Suppressor macrophage (primary cell): ENCODE results near the gene LAMA5.
A peak's percentile ranks its signal among the peaks of the same experiment; 100 is the strongest.

Experiments
- DNase-seq, 4 experiments: peaks; one replicate each; pipeline ENCODE4 v3.0.0-alpha.2; 2020 to 2022
- total RNA-seq, 17 experiments: gene quantifications; one replicate each; lab custom pipeline; 2026; ENCODE audit warnings: mixed read lengths in 6 of 17, inconsistent platforms in 3 of 17; lab: John Stamatoyannopoulos, UW

LAMA5 gene, protein sequence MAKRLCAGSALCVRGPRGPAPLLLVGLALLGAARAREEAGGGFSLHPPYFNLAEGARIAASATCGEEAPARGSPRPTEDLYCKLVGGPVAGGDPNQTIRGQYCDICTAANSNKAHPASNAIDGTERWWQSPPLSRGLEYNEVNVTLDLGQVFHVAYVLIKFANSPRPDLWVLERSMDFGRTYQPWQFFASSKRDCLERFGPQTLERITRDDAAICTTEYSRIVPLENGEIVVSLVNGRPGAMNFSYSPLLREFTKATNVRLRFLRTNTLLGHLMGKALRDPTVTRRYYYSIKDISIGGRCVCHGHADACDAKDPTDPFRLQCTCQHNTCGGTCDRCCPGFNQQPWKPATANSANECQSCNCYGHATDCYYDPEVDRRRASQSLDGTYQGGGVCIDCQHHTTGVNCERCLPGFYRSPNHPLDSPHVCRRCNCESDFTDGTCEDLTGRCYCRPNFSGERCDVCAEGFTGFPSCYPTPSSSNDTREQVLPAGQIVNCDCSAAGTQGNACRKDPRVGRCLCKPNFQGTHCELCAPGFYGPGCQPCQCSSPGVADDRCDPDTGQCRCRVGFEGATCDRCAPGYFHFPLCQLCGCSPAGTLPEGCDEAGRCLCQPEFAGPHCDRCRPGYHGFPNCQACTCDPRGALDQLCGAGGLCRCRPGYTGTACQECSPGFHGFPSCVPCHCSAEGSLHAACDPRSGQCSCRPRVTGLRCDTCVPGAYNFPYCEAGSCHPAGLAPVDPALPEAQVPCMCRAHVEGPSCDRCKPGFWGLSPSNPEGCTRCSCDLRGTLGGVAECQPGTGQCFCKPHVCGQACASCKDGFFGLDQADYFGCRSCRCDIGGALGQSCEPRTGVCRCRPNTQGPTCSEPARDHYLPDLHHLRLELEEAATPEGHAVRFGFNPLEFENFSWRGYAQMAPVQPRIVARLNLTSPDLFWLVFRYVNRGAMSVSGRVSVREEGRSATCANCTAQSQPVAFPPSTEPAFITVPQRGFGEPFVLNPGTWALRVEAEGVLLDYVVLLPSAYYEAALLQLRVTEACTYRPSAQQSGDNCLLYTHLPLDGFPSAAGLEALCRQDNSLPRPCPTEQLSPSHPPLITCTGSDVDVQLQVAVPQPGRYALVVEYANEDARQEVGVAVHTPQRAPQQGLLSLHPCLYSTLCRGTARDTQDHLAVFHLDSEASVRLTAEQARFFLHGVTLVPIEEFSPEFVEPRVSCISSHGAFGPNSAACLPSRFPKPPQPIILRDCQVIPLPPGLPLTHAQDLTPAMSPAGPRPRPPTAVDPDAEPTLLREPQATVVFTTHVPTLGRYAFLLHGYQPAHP (N-terminal part only)
- 0.20 to 9.5 (median 0.96) reads per million in 17 experiments for total RNA-seq

DNA sequence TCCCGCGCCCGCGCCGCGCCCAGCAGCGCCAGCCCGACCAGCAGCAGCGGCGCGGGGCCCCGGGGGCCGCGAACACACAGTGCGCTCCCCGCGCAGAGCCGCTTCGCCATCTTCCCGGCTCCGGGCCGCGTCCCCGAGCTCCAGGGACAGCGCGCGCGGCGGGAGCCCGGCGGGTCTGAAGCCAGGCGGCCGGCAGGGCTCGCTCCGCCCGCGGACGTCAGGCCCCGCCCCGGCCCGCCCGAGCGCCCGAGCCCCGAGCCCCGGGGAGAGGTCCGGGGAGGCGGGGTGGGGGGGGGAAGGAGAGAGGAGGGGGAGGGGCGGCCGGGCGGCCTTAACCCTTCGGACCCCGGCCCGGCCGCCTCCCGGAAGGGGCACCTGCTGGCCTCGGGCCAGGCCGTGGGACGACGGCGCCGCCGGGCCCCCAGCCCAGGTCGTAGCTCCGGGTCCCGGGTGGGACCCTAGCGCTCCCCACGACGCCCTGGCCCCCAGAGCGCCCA, at the start of gene LAMA5:
LAMA5 (minus strand) TSS at position 177 of the 497 bp plus-strand sequence; CDS start at position 110, 67 bp downstream.
- peak; percentile 41 to 80 (median 56) for DNase-seq

DNA sequence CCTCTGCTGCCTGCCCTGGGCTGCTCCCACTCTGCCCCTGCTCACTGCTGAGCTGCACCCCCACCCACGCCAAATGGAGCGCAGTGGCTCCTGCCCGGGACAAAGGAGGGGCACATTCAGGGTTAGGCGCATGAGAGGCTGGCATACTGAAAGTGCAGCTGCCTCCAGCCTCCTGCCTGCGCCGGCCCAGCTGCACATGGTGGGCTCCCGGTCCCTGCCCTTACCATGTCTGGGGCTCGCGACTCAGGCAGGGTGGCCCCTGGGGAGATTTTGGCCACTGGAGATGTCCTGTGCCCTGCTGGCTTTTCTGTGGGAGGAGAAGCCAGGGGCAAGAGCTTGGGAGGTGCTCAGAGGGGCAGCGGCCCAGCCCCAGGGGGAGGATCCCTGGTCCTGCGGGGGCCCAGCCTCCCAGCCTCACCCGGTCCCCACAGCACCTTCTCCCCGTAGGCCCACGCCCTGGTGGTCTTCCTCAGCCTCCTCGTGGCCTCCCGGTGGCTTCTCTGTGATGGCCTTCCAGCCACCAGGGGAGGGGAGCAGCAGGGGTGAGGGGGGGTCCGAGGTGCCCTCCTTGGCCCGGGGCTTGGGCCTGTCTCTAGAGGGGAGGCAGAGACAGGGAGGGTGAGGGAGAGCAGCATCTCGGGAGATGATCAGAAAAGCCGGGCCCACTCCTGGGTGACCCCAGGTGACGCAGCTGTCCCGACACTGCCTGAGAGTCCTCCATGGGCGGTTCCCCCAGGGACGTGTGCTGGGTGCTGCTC, 48.4 kb upstream of the LAMA5 start:
- no peak for DNase-seq

DNA sequence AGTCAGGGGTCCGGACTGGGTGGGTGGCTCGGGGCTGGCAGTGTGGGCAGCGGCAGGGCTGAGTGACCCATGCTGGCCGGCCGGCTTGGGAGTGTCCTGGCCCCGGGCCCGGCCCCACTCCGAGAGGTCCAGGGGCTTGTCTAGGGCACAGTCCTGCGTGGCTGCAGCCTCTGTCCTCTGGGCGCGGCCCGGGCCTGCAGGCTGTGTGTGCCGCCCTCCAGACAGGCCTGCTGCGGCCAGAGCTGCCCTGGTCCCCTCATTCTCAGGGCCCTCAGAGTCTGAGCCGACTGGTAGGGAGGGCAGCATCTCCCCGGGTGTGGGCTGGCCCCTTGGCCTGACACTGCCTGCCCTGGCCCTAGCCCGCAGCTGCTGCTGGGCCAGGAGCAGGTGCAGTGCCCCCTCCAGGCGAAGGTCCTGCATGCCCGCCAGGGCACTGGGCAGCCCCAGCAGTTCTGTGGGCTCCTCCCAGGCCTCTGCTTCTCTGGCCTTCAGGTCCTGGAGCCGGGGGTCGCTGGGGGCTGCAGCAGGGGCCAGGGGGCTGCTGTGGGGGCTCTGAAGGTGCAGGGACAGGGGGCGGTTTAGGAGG, 46.9 kb upstream of the LAMA5 start:
- peak in 1 of 4 experiments; percentile 10 for DNase-seq

DNA sequence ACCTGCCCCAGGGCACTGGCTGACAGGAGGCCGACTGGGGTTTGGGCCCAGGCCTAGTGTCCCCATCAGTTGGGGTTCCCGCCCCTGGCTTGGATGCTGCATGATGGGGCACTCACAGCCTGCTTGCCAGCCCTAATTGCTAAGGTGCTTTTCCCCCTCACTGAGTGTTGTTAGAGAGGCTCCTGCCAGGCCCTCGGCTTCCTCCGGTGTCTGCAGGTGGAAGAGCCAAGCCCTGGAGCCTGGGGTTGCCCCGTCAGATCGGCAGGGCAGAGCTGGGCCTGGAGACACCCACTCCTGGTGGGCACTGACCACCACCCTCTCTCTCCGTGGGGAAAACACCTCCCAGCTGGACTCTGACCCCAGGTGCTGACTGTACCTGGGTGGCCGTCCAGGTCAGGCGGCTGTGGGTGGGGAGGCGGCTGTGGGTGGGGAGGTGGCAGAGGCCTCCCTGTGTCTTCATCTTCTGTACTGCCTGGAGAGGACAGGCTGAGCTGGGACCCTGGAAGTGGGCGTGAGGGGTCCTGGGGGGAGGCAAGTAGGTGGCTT, 46.0 kb upstream of the LAMA5 start:
- no peak for DNase-seq

DNA sequence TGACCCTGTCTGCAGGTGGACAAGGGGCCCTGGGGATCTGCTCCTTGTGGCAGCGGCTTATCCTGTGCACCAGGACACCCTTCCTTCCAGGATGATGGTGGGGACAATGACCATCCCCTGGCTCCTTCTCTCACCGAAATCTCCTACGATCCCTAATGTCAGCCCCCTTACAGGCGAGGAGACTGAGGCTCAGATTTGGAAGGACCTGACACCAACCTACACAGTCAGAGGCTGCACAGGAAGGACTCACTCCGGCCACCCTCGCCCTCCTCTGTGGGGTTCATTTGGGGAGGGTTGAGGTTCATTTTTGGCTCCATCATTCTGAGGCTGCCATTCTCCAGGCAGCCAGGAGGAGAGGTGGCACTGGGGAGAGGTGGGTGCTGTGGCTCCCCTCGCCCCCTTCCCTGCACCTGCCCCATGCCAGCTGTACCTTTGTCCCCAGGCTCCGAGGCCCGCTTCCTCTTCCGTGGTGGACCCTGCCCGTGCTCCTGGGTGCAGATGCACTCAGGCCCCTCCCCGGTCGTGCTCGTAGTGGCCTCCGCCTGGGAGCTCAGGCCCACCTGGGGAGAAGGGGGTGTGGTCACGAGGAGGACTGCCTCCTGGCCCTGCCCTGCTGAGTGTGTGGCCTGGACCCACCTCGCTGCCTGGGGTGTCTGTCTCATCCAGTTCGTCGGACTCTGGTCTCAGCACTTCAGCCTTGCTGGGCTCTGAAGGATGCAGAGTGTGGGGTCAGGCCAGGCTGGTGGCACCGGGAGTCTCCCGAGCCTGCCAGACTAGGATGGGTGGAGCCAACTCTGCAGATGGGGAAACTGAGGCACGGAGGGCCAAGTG, 45.3 kb upstream of the LAMA5 start:
- no peak for DNase-seq

DNA sequence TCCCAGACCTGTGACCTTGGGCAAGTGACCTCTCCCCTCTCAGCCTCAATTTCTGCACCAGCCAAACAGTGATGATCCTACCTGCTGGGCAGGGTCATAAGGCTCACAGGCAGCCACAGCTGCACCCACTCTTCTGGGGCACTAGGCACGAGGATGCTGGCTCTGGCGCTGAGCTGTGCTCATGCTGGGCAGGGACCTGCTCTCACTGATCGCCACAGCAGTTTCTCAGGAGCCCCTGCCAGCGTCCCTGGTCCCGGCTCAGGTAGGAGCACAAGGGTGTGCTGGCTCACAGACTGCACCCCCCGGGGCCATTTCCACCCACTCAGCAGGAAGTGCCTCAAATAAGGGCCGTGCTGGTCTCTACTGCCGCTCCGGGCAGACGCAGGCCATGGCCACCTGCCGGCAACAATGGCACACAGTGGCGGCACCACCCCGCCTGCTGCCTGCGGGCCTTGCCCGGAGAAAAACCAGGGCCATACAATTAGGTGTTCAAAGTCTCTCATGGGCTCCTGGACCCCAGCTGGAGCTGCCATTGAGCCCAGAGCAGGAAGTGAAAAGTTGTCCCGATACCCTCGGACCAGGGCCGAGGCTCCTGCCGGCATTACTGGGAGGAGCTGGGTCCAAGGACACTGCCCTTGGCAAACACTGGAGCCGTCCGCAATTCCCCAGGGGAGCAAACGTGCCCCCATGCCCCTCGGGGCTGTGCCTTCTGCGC, 44.5 kb upstream of the LAMA5 start:
- no peak for DNase-seq

DNA sequence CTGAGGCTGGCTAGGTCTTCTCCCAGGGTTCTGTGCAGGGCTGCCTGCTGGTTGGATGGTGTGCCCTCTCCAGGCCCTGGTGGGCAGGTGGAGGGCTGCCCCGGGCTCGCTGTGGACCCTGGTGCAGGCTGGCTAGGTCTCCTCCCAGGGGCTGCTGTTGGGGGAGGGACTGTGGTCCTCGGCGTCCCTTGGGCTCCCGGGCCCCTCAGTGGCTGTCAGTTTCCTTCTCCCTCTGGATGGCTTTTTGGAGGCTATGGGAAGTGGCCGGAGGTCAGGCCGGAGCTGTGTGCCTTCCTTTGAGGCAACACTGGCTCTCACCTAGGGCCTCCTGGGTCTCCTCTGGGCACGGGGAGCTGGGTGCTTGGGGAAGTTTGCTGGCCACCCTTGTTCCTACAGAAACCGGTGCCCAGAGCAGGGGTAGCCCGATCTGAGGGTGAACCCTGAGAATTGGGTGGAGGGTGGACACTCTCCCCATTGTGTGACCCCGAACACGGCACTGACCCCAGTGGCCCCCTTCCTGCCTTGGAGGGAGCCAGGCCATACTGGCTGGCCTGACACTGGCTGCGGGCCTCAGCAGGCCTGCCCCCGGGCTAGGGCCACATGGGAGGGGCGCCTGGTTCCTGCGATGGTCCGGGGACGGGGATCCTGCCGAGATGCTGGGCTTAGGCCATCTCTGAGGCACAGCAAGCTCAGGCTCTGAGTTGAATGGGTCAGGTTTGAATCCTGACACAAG, 43.8 kb upstream of the LAMA5 start:
- DNase-seq = no peak

DNA sequence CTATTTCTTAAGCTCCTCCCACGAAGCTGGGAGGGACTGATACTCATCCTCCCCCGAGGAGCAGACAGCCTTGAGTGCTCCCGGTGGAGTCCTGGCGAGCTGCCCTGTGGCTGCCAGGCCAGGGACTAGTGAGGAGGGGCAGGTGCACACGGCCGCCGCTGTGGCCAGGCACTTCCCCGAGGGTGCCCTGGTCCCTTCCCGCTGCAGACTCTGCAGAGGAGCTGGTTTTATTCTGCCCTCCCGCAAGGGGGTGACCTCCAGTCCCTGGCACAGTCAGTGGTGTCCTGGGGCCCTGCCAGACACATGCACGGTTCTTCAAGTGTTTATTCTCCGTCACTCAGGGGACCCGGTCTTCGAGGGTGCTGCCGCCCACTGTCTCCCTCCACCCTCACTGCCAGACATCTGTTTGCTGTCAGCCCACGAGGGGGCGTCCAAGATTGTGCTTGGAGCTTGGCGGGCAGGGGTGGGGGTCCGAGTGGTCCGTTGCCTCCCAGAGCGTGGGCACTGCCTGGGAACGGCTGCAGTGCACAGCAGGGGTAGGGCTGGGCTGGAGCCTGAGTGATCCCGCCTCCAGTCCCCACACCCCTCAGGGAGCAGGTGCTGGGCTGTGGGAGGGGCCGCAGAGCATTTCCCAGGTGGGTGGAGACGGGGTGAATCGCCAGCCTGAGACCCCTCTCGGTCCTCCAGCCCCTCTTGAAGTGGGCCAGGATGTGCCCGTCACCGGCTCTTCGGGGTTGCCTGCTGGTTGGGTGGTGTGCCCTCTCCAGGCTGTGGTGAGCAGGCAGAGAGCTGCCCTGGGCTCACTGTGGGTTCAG, 43.0 kb upstream of the LAMA5 start:
- DNase-seq = peak; percentile 15 to 55 (median 36)

DNA sequence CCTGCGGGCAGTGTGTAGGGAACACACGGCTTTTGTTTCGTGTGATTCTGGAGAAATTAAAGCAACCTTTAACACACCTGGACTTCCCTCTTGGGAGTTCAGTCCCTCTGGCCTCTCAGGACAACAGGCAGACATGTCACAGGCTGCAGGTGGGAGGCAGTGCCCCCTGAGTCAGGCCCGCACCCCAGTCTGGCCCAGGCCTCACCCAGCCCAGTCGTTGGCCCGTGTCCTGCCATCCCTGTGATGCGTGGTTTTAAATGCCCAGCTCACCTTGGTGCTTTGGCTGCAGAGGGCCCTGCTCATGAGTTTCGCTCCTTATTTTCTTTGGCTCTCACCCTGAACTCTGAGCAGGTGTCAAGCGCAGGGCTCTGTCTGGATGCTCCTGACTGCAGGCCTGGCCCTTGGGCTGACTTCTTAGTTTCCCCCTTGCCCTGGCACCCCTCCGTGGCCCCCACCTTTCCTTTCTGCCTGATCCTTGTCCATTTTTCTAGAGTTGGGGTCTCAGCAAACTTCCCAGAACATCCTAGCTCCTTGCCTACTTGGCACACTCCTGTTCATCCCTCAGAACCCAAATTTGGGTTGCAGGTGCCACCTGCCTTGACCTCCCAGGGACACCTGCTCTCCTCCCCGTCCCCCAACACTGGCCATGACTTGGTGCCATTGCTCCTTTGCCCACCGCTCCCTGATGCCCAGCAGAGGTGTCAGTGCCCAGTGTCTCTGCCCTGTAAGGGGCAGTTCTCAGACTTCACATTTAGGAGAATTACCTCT, 42.2 kb upstream of the LAMA5 start:
- no peak for DNase-seq

DNA sequence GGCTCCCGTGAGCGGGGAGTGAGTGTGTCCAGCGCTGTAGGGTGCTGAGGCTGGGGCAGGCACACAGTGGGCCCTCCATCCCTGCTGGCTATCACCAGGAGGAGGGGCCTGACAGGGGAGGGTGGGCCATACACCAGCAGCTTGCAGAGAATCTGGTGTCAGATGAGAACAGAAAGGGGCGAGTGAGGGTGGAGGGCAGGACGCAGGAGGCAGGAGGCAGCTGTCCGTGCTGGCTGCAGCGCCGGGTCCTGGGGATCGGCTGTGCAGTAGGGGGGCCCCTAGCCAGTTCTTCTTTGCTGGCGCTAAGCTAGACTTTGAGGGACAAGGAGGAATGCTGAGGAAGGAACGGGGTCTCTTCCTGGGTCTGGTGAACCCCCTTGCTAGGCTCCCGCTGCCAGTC, 41.5 kb upstream of the LAMA5 start:
- no peak for DNase-seq

DNA sequence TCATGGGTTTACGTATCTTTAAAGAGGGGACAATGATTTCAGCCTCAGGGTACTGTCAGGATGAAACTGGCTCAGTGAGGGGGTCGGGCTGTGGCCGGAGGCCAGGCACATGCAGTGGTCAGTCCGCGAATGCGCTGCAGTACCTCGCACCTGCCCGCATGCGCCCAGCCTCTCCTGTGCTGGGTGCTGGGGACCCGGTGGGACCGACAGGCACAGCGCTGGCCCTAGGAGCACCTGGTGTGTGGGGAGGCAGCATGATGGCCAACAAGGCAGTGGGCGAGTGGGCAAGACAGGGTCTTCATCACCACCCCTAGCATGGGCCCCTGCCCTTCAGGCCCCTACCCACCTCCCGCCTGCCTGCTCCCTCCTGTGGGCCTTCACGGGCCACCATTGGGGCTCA, 40.9 kb upstream of the LAMA5 start:
- DNase-seq = no peak

DNA sequence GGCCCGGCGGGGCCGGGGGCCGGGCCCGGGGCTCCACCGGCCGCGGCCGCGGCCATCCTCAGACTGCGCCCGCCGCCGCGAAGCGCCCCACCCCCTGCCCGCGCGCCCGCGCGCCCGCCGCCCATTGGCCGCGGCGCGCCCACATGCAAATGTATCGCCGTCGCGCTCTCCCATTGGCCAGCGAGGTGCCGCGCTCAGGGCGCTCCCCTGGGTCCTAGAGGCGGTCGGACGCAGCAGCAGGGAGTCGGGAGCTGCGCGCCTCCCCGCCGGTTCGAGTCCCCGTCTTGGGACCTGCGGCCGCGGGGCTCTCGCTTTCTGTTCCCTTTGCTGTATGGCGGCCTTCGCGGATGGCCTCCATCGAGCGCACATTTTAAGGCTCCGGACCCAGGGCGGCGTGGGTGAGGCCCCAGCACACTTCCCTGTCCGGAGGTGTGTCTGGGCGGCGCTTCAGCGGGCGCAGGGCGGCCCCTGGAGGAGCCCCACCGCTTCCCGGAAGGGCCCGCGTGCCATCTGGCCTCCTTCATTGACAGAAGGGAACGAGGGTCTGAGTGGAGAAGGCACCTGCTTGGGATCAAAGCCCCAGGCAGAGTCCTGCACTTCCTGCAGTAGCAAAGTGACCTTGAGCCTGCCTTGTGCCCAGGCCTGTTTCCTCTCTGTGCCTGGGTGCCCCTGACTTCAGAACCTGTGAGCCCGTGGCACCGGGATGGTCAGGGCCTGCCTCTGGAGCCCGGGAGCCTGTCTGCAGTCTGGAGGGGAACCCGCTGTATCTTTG, 40.3 kb upstream of the LAMA5 start, which contains the start of gene CABLES2:
CABLES2 (minus strand) TSS at position 65 of the 772 bp plus-strand sequence; CDS start at position 56, 9 bp downstream.
- peak; percentile 95 to 98 (median 96) for DNase-seq

DNA sequence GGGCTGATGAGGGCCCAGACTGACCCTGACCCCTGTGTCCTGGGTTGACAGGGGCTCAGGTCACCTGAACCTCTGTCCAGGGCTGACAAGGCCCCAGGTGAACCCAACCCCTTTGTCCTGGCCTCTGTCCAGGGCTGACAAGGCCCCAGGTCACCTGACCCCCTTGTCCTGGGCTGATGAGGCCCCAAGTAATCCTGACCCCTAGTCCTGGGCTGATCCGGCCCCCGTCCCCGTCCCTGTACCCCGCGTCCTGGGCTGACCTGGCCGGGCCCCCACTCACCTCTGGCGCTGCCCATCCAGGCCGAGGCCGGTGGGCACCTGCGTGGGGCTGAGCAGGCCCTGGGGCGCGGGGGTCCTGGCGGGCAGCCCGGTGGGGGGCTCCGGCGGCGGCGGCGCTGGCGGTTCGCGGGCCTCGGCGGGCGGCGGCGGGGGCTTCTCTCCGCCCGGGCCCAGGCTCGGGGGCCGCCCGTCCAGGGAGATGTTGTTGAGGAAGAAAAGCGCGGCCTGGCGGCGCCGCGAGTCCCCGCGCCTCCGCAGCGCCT, 39.6 kb upstream of the LAMA5 start:
- DNase-seq = peak in 2 of 4 experiments; percentile 6 to 13

DNA sequence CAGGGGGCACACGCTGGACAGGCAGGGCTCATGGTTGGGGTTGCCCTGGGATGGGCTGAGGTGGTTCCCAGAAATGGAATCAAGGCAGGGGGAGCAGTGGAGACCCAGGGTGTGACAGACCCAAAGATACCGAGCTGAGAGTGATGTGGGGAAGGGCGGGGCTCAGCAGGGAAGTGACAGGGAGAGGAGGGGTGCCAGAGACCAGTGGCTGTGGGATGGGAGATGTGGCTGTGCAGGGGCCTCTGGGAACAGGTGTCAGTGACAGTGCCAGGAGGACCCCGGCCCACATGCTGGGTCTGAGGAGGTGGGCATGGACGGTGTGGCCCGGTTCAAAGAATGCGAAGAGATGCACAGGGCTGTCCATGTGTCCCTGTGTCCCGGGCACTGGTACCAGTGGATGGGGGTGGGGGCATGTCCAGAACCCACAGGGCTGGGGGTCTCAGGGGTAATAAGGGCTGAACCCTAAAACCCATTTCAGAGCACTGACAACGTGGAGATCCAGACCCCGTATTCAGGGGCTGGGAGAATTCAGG, 38.9 kb upstream of the LAMA5 start:
- no peak for DNase-seq
